Measurements from ENCODE around the gene SAMD4B. TPM values are rescaled to one million over a fixed set of nuclear protein-coding genes. Genes with fewer than 3 reads are reported as not detected.

SAMD4B gene
- total RNA-seq, 3 donors from 2014 or later (not counting 1 experiment from before 2014, with no cell fraction given): 67.8 to 80.8 (median 78.9) TPM

DNA sequence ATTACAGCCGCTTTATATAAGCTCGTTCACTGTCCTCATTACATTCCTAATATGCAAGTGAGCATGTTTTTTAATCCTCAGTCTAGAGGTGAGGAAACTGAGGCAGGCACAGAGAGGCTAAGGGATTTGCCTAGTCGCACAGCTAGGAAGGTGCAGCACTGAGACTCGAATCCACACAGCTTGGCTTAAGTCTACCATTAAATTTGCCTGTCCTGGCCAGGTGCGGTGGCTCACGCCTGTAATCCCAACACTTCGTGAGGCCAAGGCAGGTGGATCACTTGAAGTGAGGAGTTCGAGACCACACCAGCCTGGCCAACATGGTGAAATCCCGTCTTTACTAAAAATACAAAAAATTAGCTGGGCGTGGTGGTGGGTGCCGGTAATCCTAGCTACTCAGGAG lies 85.5 kb downstream of the SAMD4B start:
- ATAC-seq (no peak), DNase-seq (no peak)
- H3K9me3 ChIP-seq (ENCODE audit: control insufficient read depth, insufficient read depth, low read length): no peaks in the 10 kb centered on the region
- TF ChIP-seq, protein P1, sequence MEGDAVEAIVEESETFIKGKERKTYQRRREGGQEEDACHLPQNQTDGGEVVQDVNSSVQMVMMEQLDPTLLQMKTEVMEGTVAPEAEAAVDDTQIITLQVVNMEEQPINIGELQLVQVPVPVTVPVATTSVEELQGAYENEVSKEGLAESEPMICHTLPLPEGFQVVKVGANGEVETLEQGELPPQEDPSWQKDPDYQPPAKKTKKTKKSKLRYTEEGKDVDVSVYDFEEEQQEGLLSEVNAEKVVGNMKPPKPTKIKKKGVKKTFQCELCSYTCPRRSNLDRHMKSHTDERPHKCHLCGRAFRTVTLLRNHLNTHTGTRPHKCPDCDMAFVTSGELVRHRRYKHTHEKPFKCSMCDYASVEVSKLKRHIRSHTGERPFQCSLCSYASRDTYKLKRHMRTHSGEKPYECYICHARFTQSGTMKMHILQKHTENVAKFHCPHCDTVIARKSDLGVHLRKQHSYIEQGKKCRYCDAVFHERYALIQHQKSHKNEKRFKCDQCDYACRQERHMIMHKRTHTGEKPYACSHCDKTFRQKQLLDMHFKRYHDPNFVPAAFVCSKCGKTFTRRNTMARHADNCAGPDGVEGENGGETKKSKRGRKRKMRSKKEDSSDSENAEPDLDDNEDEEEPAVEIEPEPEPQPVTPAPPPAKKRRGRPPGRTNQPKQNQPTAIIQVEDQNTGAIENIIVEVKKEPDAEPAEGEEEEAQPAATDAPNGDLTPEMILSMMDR (IDR thresholded peaks at IDR 0.05): no peak
- Mint-ChIP-seq H3K36me3 (no peaks in the 10 kb centered on the region), H3K4me3 (no peak overlapping the region), H3K4me1 (no peaks in the 10 kb centered on the region), H3K27ac (no peak overlapping the region), H3K27me3 (ENCODE audit: low read depth in 2 of 2) (no peaks in the 10 kb centered on the region), H3K9me3 (no peaks in the 10 kb centered on the region)
- H3K4me3 ChIP-seq (ENCODE audit: low read length): no peak overlapping the region
- H3K36me3 ChIP-seq (ENCODE audit: control insufficient read depth, insufficient read depth, low read length): peaks cover 12% of the 10 kb centered on the region
- 92% methylated on average over 11 of the region's 11 CpGs for WGBS (ENCODE audit: insufficient coverage)
- H3K27me3 ChIP-seq (ENCODE audit: control insufficient read depth, insufficient read depth, low read length): no peaks in the 10 kb centered on the region
- intact Hi-C loops (cut with micrococcal nuclease): no loop called here
- no peak overlapping the region for H3K27ac ChIP-seq (ENCODE audit: low read length)
- H3K4me1 ChIP-seq (ENCODE audit: control insufficient read depth, insufficient read depth, low read length): peaks cover 6% of the 10 kb centered on the region

DNA sequence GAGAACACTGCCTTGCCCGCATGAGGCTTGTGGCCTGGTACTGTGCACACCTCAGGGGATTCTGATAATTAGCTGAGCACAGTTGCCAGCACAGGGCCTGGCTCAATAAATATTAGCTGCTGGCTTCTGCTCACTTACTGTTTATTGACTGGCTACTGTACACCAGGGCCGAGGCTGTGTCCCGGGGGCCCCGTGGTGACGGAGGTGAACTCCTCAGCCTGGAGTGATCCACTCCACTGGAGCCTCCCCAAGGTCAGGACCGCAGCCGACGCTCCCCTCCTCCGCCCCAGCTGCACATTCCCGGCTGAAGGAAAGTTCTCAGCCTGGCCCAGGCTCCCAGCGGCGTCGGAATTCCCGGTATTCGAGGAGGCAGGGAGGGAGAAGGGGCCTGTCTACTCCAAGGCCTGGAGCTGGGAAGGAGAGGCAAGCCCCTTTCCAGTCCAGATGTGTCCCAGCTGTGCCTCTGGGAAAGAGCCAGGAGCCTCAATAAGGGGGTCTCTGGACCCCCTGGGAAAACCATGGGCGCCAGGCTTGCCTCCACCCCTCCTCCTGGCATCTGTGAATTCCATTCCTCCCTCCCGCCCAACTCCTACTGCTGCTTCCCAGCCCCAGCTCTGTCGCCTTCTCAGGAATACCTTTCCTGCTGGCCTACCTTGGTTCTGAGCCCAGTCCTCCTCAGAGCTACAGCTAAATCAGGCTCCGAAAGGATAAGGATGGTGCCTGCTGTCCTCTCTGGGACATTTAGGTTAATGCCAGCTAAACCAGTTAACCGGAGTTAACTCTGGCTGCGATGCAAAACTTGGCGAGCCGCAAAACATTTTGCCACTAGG lies 86.3 kb downstream of the SAMD4B start:
- TF ChIP-seq, protein P1 (IDR thresholded peaks at IDR 0.05): no peak
- Histone ChIP-seq H3K27ac (ENCODE audit: low read length) (no peak overlapping the region), H3K9me3 (ENCODE audit: control insufficient read depth, insufficient read depth, low read length) (no peaks in the 10 kb centered on the region), H3K4me1 (ENCODE audit: control insufficient read depth, insufficient read depth, low read length) (peaks cover 6% of the 10 kb centered on the region), H3K4me3 (ENCODE audit: low read length) (no peak overlapping the region), H3K27me3 (ENCODE audit: control insufficient read depth, insufficient read depth, low read length) (no peaks in the 10 kb centered on the region), H3K36me3 (ENCODE audit: control insufficient read depth, insufficient read depth, low read length) (peaks cover 19% of the 10 kb centered on the region)
- Mint-ChIP-seq H3K4me1 (peaks cover 6% of the 10 kb centered on the region in 2 donors), H3K36me3 (peaks cover 6% of the 10 kb centered on the region), H3K27ac (no peak overlapping the region), H3K9me3 (no peaks in the 10 kb centered on the region), H3K27me3 (ENCODE audit: low read depth in 2 of 2) (no peaks in the 10 kb centered on the region), H3K4me3 (no peak overlapping the region)
- 55% methylated on average over 23 of the region's 23 CpGs for WGBS (ENCODE audit: insufficient coverage)
- intact Hi-C loops (cut with micrococcal nuclease): no loop called here
- DNase-seq (peak in 1 of 2 donors; percentile 21), ATAC-seq (no peak)

DNA sequence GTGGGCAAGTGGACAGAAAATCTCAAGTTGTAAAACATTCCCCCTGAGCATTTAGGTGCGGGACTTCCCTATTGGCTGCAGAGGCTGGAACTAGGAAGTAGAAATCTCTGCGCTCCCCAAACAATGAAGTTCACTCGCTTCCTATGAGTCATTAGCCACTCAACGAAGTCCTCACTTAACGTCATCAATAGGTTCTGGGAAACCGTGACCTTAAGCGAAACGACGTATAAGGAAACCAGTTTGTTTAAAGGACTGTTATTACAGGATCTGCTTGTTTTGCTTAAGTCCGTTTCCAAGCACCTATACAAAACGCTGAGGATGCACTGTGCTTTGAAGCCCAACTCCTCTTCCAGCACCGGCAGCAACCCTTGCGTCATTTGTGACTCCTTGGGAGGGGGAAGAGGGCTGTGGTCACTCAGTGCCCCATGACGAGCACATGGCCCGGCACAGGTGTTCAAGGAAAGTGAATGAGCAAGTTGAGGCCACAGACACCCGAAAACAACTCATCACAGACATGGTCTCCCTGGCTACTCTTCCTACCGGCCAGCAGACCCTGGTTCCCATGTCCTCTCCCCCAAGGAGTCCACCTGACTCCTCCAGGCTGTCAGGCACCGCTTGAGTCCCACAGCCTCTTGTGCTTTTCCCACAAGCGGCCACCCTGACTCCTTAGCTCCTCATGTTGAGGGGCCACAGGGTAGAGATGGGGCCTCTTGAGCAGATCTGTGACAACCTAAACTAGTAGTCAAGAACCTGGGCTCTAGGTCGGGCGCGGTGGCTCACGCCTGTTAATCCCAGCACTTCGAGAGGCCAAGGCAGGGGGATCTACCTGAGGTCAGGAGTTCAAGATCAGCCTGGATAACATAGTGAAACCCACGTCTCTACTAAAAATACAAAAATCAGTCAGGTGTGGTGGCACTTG lies 88.7 kb downstream of the SAMD4B start:
- Histone ChIP-seq H3K9me3 (ENCODE audit: control insufficient read depth, insufficient read depth, low read length) (no peaks in the 10 kb centered on the region), H3K36me3 (ENCODE audit: control insufficient read depth, insufficient read depth, low read length) (peaks cover 28% of the 10 kb centered on the region), H3K4me3 (ENCODE audit: low read length) (no peak overlapping the region), H3K27me3 (ENCODE audit: control insufficient read depth, insufficient read depth, low read length) (no peaks in the 10 kb centered on the region), H3K4me1 (ENCODE audit: control insufficient read depth, insufficient read depth, low read length) (peaks cover 22% of the 10 kb centered on the region), H3K27ac (ENCODE audit: low read length) (peak overlapping the region; percentile 51)
- no peaks in the 10 kb centered on the region for H3K27me3 Mint-ChIP-seq (ENCODE audit: low read depth in 2 of 2)
- peak overlapping the region in 1 of 2 donors; percentile 7 for H3K27ac Mint-ChIP-seq
- peaks cover 20 to 25% of the 10 kb centered on the region in 2 donors for H3K4me1 Mint-ChIP-seq
- TF ChIP-seq, protein P1 (IDR thresholded peaks at IDR 0.05): no peak
- intact Hi-C loops (cut with micrococcal nuclease): no loop called here
- peaks cover 13% of the 10 kb centered on the region for H3K36me3 Mint-ChIP-seq
- ATAC-seq (peak in 1 of 3 donors; percentile 58), DNase-seq (peak in 1 of 2 donors; percentile 81)
- no peaks in the 10 kb centered on the region for H3K9me3 Mint-ChIP-seq
- 70% methylated on average over 24 of the region's 25 CpGs for WGBS (ENCODE audit: insufficient coverage)
- H3K4me3 Mint-ChIP-seq: no peak overlapping the region
